GM18907 (cell line): ENCODE data around the gene TLR5.

Experiments used
- ATAC-seq: cut with Tn5 transposase; IDR thresholded peaks from one replicate; pipeline ENCODE4 v1.9.1; 2021; ENCODE audit warnings: mild to moderate bottlenecking, moderate library complexity; ENCODE audit not compliant: unreplicated experiment

Gene TLR5

DNA sequence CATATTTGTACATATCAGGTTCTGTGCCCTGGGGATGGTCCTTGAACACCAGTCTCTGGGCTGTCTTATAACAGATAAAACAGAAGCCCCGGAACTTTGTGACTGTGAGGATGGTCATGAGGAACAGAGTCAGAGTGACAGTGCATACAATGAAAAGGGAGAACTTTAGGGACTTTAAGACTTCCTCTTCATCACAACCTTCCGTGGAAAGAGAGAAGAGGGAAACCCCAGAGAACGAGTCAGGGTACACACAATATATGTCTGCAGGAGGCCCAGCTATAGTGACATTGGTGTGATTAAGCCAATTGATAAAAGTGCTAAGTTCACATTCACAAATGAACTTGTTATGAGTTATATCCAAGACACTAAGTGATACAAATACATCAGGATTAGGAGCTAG, 32.1 kb downstream of the TLR5 start:
- ATAC-seq, result no peak

DNA sequence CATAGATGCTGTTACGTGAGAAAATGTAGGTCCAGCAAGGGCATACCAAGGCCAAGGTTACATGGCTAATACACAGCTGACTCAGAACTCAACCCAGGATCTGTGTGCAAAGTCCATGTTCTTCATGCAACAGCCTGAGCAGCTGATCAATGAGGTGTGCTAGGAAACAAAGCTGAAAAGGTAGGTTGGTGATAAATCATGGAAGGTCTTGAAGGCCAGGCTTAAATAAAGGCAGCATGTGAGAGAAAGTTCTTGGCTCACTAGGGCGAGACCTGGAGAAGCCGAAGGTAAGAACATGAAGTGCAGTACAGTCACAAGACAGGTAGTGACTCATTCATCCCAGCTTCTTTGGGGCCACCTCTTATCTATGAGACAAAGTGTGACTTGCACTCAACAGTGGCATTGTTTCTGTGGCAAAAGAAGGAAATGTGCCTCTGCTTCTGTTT, 33.4 kb downstream of the TLR5 start:
- ATAC-seq, result no peak

GRCh38 chr1:223106856-223107255, 36.2 kb downstream of the TLR5 start:
- no peak for ATAC-seq

- ATAC-seq, result no peak
Observed at GRCh38 chr1:223105568-223105967, 37.5 kb downstream of the TLR5 start.

GRCh38 chr1:223102797-223103533, 40.1 kb downstream of the TLR5 start:
- ATAC-seq, result no peak

GRCh38 chr1:223097713-223098112, 45.3 kb downstream of the TLR5 start:
- no peak for ATAC-seq

DNA sequence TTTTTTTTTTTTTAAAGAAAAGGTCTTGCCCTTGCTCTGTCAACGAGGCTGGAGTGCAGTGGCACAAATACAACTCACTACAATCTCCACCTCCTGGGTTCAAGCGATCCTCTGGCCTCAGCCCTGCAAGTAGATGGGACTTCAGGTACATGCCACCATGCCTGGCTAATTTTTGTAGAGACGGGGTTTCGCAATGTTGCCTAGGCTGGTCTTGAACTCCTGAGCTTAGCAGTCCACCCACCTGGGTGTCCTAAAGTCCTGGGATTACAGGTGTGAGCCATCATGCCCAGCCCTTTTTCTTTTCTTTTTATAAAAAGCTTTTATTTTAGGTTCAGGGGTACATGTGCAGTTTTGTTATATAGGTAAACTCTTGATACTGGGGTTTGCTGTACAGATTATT, 47.2 kb downstream of the TLR5 start:
- no peak for ATAC-seq

DNA sequence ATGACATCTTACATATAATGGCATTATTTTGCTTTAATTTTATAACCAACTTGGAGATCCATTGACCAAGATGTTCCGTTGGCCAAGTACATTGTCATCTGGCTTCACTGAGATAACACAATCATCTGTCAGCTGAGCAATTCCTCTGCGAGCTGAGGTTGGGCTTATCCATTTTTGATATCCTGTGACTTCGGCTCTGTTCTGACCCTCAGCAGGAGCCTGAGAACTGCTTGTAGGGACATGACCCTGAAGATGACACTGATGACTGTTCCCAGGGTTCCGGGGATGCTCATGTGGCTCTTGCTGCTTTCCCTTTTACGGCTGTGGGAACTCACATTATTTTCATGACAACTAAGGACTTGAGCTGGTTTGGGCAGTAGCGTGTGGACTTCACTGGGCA, 51.2 kb downstream of the TLR5 start:
- no peak for ATAC-seq

- ATAC-seq, result no peak
Observed at GRCh38 chr1:223089250-223089649, 53.8 kb downstream of the TLR5 start.

DNA sequence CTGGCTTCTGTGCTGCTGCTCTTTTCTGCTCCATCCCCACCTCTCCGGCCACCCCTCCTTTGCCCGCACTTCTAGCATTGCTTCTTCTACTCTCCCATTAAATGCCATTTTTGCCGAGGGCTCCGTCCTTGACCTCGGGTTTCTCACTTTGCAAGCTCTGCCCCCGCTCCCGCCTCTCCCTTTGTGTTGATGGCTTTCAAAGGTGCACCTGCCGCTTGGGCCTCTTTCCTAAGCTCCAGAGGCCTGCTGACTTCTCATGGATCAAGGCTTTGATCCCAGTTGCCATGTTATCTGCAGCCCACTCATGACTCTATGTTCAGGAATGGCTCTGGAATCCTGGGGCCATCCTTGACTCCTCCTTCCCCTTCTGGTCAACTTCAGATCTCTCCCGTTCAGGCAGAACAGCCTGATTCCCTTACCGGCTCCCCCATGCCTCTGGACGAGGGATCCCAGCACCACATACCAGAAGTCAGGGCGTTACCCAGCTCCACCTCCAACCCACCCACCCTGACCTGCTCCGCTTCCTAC, 54.3 kb downstream of the TLR5 start:
- no peak for ATAC-seq

- ATAC-seq, result no peak
Observed at GRCh38 chr1:223087291-223088255, 55.5 kb downstream of the TLR5 start.

GRCh38 chr1:223084464-223084866, 58.6 kb downstream of the TLR5 start:
- no peak for ATAC-seq

DNA sequence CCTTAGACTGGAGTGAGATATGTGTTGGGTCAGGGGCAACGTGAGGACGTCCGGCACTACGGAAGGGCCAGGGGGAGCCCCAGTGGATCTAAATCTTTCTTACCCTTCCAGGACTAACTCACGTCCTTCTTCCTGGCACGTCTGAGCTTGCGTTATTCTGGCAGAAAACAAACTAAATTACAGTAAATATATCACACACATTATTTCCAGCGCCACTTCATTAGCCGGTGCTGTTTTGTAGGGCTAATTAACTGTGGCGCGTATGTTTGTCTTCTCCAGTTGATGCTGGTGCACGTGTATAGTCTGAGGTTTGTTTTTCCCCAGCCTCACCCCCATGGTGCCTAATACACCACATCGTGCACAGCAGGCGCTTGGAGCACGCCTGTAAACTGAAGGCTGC, 59.2 kb downstream of the TLR5 start:
- ATAC-seq, result no peak

GRCh38 chr1:223082914-223083313, 60.1 kb downstream of the TLR5 start:
- no peak for ATAC-seq

- peak; percentile 97 for ATAC-seq
Observed at GRCh38 chr1:223081181-223081994, 61.7 kb downstream of the TLR5 start.

- ATAC-seq, result no peak
Observed at GRCh38 chr1:223079498-223079897, 63.5 kb downstream of the TLR5 start.

- no peak for ATAC-seq
Observed at GRCh38 chr1:223077247-223077833, 65.7 kb downstream of the TLR5 start.

- no peak for ATAC-seq
Observed at GRCh38 chr1:223076362-223076761, 66.7 kb downstream of the TLR5 start.

DNA sequence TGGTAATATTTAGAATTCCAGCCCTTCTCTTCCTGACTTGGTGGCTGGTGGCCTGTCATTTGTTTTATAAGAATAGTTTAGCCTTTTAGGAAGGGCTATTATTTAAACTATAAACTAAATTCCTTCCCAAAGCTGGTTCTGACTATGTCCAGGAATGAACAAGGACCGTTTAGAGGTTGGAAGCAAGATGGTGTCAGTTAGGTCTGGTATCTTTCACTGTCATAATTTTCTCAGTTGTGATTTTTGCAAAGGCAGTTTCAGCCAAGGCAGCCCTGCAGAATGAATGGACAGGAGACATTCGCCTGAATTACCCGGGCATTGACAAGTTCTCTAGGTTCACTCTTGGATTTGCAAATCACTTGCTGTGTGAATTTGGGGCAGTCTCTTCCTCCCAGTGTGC, 67.2 kb downstream of the TLR5 start:
- ATAC-seq, result no peak
